Stimulated activated memory B cell treated with anti-CD40 and anti-IgM and Interleukin-4, amounts not matched to agents 10 μg/mL and 1 μg/mL and 100 μg/mL, for 72 hours (primary cell): ENCODE measurements around the gene JAM2.

ENCODE experiments used
- ATAC-seq: fragments of 150-1000 bp; cut with Tn5 transposase; 2 replicates; pipeline ENCODE4 v1.10.0; 2021
- H3K27ac Mint-ChIP-seq: one replicate; pipeline ENCODE4 v1.8.0; 2022; ENCODE audit warnings: mild to moderate bottlenecking, mixed read lengths
- H3K27me3 Mint-ChIP-seq: one replicate; pipeline ENCODE4 v1.8.0; 2022; ENCODE audit warnings: mixed read lengths
- H3K36me3 Mint-ChIP-seq: one replicate; pipeline ENCODE4 v1.8.0; 2022; ENCODE audit warnings: mixed read lengths
- H3K4me1 Mint-ChIP-seq: one replicate; pipeline ENCODE4 v1.8.0; 2022; ENCODE audit warnings: mixed read lengths
- H3K4me3 Mint-ChIP-seq: one replicate; pipeline ENCODE4 v1.8.0; 2022; ENCODE audit warnings: mild to moderate bottlenecking, moderate library complexity, mixed read lengths
- H3K9me3 Mint-ChIP-seq: one replicate; pipeline ENCODE4 v1.8.0; 2022; ENCODE audit warnings: mixed read lengths

Gene JAM2

GRCh38 chr21:25732091-25732760 lies 93.2 kb downstream of the JAM2 start:
- no peak overlapping the region for H3K4me3 Mint-ChIP-seq
- H3K9me3 Mint-ChIP-seq: no peaks in the 10 kb centered on the region
- no peak overlapping the region for H3K27ac Mint-ChIP-seq
- H3K4me1 Mint-ChIP-seq: peaks cover 30% of the 10 kb centered on the region
- no peaks in the 10 kb centered on the region for H3K27me3 Mint-ChIP-seq
- no peak for ATAC-seq
- H3K36me3 Mint-ChIP-seq: peaks cover 19% of the 10 kb centered on the region

- peak overlapping the region; percentile 99 for H3K27ac Mint-ChIP-seq
- H3K4me1 Mint-ChIP-seq: peaks cover 44% of the 10 kb centered on the region
- ATAC-seq: peak; percentile 16
- H3K4me3 Mint-ChIP-seq: peak overlapping the region; percentile 88
- no peaks in the 10 kb centered on the region for H3K9me3 Mint-ChIP-seq
- no peaks in the 10 kb centered on the region for H3K27me3 Mint-ChIP-seq
- peaks cover 5% of the 10 kb centered on the region for H3K36me3 Mint-ChIP-seq
These were observed 95.0 kb downstream of the JAM2 start for GRCh38 chr21:25733859-25734653.

GRCh38 chr21:25734654-25734903 lies 95.5 kb downstream of the JAM2 start:
- H3K4me1 Mint-ChIP-seq: peaks cover 49% of the 10 kb centered on the region
- no peaks in the 10 kb centered on the region for H3K27me3 Mint-ChIP-seq
- ATAC-seq: peak; percentile 1
- peaks cover 5% of the 10 kb centered on the region for H3K36me3 Mint-ChIP-seq
- H3K9me3 Mint-ChIP-seq: no peaks in the 10 kb centered on the region
- H3K4me3 Mint-ChIP-seq: peak overlapping the region; percentile 88
- peak overlapping the region; percentile 99 for H3K27ac Mint-ChIP-seq

GRCh38 chr21:25734904-25735645 lies 96.0 kb downstream of the JAM2 start, which contains the start of the genes ATP5PF and GABPA:
Gene ATP5PF, minus strand, starts transcription at chr21:25734904. Its CDS starts 5,110 bp downstream, at chr21:25729794.
Gene GABPA, plus strand, starts transcription at chr21:25734972. Its CDS starts 6,627 bp downstream, at chr21:25741599.
- Mint-ChIP-seq H3K27ac (peak within 1 kb of the TSS; percentile 99), H3K4me3 (peak within 1 kb of the TSS; percentile 88), H3K9me3 (no peaks in the 10 kb centered on the region), H3K27me3 (no peaks in the 10 kb centered on the region), H3K36me3 (peaks cover 5% of the 10 kb centered on the region), H3K4me1 (peaks cover 51% of the 10 kb centered on the region)
- peak; percentile 98 for ATAC-seq

- peak; percentile 10 for ATAC-seq
- peaks cover 5% of the 10 kb centered on the region for H3K36me3 Mint-ChIP-seq
- H3K9me3 Mint-ChIP-seq: no peaks in the 10 kb centered on the region
- peak overlapping the region; percentile 99 for H3K27ac Mint-ChIP-seq
- peaks cover 51% of the 10 kb centered on the region for H3K4me1 Mint-ChIP-seq
- H3K4me3 Mint-ChIP-seq: peak overlapping the region; percentile 88
- no peaks in the 10 kb centered on the region for H3K27me3 Mint-ChIP-seq
These were observed 96.9 kb downstream of the JAM2 start for GRCh38 chr21:25735646-25736597.

GRCh38 chr21:25737421-25737820 lies 98.4 kb downstream of the JAM2 start:
- H3K4me3 Mint-ChIP-seq: no peak overlapping the region
- H3K4me1 Mint-ChIP-seq: peaks cover 51% of the 10 kb centered on the region
- no peaks in the 10 kb centered on the region for H3K27me3 Mint-ChIP-seq
- no peak for ATAC-seq
- no peak overlapping the region for H3K27ac Mint-ChIP-seq
- peaks cover 17% of the 10 kb centered on the region for H3K36me3 Mint-ChIP-seq
- H3K9me3 Mint-ChIP-seq: no peaks in the 10 kb centered on the region

- H3K36me3 Mint-ChIP-seq: peaks cover 13% of the 10 kb centered on the region
- peaks cover 19% of the 10 kb centered on the region for H3K4me1 Mint-ChIP-seq
- no peak overlapping the region for H3K4me3 Mint-ChIP-seq
- H3K27ac Mint-ChIP-seq: no peak overlapping the region
- H3K9me3 Mint-ChIP-seq: no peaks in the 10 kb centered on the region
- no peak for ATAC-seq
- H3K27me3 Mint-ChIP-seq: no peaks in the 10 kb centered on the region
These were observed 103.8 kb downstream of the JAM2 start for GRCh38 chr21:25742900-25743299.

GRCh38 chr21:25744854-25745253 lies 105.8 kb downstream of the JAM2 start:
- H3K27me3 Mint-ChIP-seq: no peaks in the 10 kb centered on the region
- ATAC-seq: no peak
- H3K4me1 Mint-ChIP-seq: no peaks in the 10 kb centered on the region
- no peak overlapping the region for H3K27ac Mint-ChIP-seq
- H3K4me3 Mint-ChIP-seq: no peak overlapping the region
- no peaks in the 10 kb centered on the region for H3K9me3 Mint-ChIP-seq
- peaks cover 13% of the 10 kb centered on the region for H3K36me3 Mint-ChIP-seq

- no peak overlapping the region for H3K4me3 Mint-ChIP-seq
- H3K27me3 Mint-ChIP-seq: no peaks in the 10 kb centered on the region
- peaks cover 34% of the 10 kb centered on the region for H3K36me3 Mint-ChIP-seq
- H3K27ac Mint-ChIP-seq: no peak overlapping the region
- H3K9me3 Mint-ChIP-seq: no peaks in the 10 kb centered on the region
- H3K4me1 Mint-ChIP-seq: no peaks in the 10 kb centered on the region
- no peak for ATAC-seq
These were observed 111.0 kb downstream of the JAM2 start for GRCh38 chr21:25750085-25750484.

GRCh38 chr21:25752416-25752815 lies 113.4 kb downstream of the JAM2 start:
- H3K9me3 Mint-ChIP-seq: no peaks in the 10 kb centered on the region
- ATAC-seq: no peak
- peaks cover 52% of the 10 kb centered on the region for H3K36me3 Mint-ChIP-seq
- H3K4me3 Mint-ChIP-seq: no peak overlapping the region
- H3K4me1 Mint-ChIP-seq: peaks cover 7% of the 10 kb centered on the region
- no peak overlapping the region for H3K27ac Mint-ChIP-seq
- H3K27me3 Mint-ChIP-seq: no peaks in the 10 kb centered on the region

- no peaks in the 10 kb centered on the region for H3K27me3 Mint-ChIP-seq
- no peak for ATAC-seq
- H3K4me3 Mint-ChIP-seq: no peak overlapping the region
- peaks cover 78% of the 10 kb centered on the region for H3K36me3 Mint-ChIP-seq
- peak overlapping the region; percentile 3 for H3K27ac Mint-ChIP-seq
- peaks cover 7% of the 10 kb centered on the region for H3K4me1 Mint-ChIP-seq
- H3K9me3 Mint-ChIP-seq: no peaks in the 10 kb centered on the region
These were observed 117.3 kb downstream of the JAM2 start for GRCh38 chr21:25756190-25756932.

- no peaks in the 10 kb centered on the region for H3K27me3 Mint-ChIP-seq
- ATAC-seq: no peak
- H3K36me3 Mint-ChIP-seq: peaks cover 74% of the 10 kb centered on the region
- H3K4me1 Mint-ChIP-seq: peaks cover 7% of the 10 kb centered on the region
- peak overlapping the region; percentile 3 for H3K27ac Mint-ChIP-seq
- H3K4me3 Mint-ChIP-seq: no peak overlapping the region
- H3K9me3 Mint-ChIP-seq: no peaks in the 10 kb centered on the region
These were observed 118.5 kb downstream of the JAM2 start for GRCh38 chr21:25757531-25757930.

GRCh38 chr21:25759573-25759972 lies 120.5 kb downstream of the JAM2 start:
- H3K4me1 Mint-ChIP-seq: peaks cover 7% of the 10 kb centered on the region
- H3K27ac Mint-ChIP-seq: no peak overlapping the region
- H3K27me3 Mint-ChIP-seq: no peaks in the 10 kb centered on the region
- ATAC-seq: no peak
- no peak overlapping the region for H3K4me3 Mint-ChIP-seq
- peaks cover 70% of the 10 kb centered on the region for H3K36me3 Mint-ChIP-seq
- H3K9me3 Mint-ChIP-seq: no peaks in the 10 kb centered on the region

- peaks cover 7% of the 10 kb centered on the region for H3K4me1 Mint-ChIP-seq
- no peak overlapping the region for H3K4me3 Mint-ChIP-seq
- no peaks in the 10 kb centered on the region for H3K9me3 Mint-ChIP-seq
- no peaks in the 10 kb centered on the region for H3K27me3 Mint-ChIP-seq
- peaks cover 66% of the 10 kb centered on the region for H3K36me3 Mint-ChIP-seq
- H3K27ac Mint-ChIP-seq: no peak overlapping the region
- ATAC-seq: no peak
These were observed 121.0 kb downstream of the JAM2 start for GRCh38 chr21:25760061-25760460.
